GM19193 (cell line): ENCODE measurements around the gene KCNK4.

ENCODE experiments used
- POLR2A ChIP-seq: IDR thresholded peaks from 4 replicates; pipeline ENCODE4 v1.6.1; 2011; ENCODE audit not compliant: insufficient read depth, insufficient read length; ENCODE audit errors: extremely low read depth

Gene KCNK4

GRCh38 chr11:64304032-64304315 lies 12.9 kb downstream of the KCNK4 start:
- no peak for TF ChIP-seq POLR2A

DNA sequence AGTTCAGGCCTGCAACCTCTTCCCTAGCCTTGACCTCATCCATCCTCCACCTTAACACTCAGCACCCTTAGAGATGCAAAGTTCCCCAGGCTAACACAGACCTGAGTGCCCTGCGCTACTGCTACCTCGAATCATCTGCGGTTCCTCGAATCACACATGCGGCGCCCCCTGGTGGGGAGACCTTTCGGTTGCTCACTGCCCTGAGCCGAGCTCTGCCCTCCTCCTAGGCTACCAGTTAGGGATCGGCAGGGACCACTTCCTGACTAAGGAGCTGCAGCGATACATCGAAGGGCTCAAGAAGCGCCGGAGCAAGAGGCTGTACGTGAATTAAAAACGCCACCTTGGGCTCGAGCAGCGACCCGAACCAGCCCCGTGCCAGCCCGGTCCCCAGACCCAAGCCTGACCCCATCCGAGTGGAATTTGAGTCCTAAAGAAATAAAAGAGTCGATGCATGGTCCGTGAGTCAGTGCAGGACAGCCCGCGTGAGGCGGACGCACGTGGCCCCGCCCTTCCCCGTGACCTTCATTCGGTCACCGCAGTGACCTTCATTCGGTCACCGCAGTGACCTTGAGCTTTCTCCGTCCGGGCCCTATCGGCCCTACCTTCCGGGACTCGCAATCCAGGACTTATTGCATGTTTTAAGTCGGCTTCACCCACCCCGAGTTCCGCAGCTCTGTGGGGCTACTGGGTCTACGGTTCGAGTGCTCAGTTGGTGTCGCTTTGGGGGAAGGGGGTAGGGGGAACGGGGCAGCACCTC lies 13.4 kb downstream of the KCNK4 start:
- peak; percentile 73 for TF ChIP-seq POLR2A

DNA sequence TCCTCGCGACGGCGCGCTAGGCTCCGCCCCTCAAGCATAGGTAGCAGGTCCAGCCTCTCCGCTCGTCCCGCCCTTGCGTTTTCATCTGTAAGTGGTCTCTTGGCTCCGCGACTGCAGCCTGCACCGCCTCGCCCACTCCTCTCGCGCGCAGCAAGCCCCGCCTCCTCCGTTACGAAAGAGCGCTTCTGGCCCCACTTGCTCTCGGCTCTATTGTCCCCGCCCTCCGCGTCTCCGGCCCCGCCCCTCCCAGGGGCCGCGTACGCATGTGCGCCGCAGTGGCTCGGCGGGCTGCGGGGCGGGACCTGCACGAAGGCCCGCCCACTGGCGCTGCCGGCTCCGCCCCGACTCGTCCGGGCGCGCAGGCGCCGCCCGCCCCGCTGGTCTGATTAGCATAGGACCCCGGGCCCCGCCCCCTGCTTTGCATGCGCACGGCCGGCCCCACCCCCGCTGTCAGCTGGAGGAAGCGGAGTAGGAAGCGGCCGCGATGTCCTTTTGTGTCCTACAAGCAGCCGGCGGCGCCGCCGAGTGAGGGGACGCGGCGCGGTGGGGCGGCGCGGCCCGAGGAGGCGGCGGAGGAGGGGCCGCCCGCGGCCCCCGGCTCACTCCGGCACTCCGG lies 14.1 kb downstream of the KCNK4 start, which contains the start of gene ESRRA:
Gene ESRRA (plus strand): TSS at position 450 of the 616 bp plus-strand sequence. CDS start 1,656 bp downstream, outside the sequence.
- peak; percentile 68 for TF ChIP-seq POLR2A

- TF ChIP-seq POLR2A, result peak; percentile 48
These were observed 14.8 kb downstream of the KCNK4 start for GRCh38 chr11:64305691-64306562.

GRCh38 chr11:64306563-64306875 lies 15.4 kb downstream of the KCNK4 start:
- no peak for TF ChIP-seq POLR2A

DNA sequence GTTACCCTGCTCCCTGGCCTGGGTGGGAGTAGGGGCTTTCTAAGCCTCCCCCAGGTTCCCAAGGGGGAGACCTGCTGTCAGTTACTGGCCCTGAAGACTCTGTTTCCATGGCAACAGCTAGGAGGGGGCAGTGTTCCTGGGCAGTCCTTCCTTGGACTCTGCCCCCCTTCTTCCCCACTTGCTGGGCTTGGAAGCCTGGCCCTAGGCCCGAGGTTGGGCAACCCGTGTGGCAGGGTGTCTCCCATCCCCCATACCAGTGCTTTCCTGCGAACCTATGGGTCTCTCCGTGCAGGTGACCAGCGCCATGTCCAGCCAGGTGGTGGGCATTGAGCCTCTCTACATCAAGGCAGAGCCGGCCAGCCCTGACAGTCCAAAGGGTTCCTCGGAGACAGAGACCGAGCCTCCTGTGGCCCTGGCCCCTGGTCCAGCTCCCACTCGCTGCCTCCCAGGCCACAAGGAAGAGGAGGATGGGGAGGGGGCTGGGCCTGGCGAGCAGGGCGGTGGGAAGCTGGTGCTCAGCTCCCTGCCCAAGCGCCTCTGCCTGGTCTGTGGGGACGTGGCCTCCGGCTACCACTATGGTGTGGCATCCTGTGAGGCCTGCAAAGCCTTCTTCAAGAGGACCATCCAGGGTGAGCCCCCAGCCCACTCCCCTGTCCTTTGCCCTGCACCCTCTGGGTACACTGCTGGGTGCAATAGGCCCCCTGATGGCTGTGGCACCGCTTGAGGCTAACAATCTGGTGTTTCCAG lies 15.9 kb downstream of the KCNK4 start:
- TF ChIP-seq POLR2A, result no peak

- TF ChIP-seq POLR2A, result no peak
These were observed 21.8 kb downstream of the KCNK4 start for GRCh38 chr11:64312947-64313346.

DNA sequence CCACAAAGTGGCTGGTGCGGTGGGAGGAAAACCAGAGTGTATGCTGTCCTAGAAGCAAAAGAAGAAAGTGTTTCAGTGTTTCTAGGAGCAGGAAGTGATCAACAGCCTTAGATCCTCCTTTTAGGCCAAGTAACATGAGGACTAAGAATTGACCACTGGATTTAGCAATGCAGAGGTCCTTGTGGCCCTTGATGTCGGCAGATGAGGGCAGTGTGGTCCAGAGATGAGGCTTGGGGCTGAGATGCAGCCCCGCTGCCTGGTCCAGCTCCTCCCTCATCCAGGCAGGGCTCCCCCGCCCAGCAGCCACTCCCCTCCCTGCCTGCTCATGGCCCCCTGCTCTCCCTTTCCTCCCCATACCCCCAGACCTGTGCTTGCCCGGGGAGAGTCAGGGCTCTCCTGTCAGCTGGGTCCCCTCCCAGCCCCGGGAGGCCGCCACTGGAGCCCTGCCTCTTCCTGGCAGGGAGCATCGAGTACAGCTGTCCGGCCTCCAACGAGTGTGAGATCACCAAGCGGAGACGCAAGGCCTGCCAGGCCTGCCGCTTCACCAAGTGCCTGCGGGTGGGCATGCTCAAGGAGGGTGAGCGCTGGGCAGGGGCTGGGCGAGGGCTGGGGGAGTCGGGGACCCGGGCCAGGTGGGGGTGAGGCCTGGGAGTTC lies 22.5 kb downstream of the KCNK4 start:
- TF ChIP-seq POLR2A, result no peak

- TF ChIP-seq POLR2A, result no peak
These were observed 23.2 kb downstream of the KCNK4 start for GRCh38 chr11:64314146-64314804.

DNA sequence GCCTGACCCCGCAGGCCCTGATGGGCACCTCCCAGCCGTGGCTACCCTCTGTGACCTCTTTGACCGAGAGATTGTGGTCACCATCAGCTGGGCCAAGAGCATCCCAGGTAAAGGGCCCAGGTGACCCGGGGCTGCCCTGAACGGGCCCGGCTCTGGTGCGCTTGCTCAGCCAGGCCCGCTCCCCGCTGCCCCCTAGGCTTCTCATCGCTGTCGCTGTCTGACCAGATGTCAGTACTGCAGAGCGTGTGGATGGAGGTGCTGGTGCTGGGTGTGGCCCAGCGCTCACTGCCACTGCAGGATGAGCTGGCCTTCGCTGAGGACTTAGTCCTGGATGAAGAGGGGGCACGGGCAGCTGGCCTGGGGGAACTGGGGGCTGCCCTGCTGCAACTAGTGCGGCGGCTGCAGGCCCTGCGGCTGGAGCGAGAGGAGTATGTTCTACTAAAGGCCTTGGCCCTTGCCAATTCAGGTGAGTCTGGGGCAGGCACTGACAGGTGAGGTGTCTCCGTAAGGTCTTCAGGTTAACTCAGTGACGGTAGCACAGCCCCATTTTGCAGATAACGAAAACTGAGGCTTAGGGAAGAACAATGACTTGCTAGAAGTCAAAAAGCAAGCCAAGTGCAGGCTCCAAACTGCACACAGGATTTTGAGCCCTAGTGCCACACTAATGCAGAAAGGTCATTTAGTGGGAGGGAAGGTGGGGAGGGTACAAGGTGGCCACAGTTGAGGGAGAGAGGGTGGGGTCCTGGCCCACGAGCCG lies 23.9 kb downstream of the KCNK4 start:
- TF ChIP-seq POLR2A, result no peak

- TF ChIP-seq POLR2A, result no peak
These were observed 25.7 kb downstream of the KCNK4 start for GRCh38 chr11:64316672-64317324.

DNA sequence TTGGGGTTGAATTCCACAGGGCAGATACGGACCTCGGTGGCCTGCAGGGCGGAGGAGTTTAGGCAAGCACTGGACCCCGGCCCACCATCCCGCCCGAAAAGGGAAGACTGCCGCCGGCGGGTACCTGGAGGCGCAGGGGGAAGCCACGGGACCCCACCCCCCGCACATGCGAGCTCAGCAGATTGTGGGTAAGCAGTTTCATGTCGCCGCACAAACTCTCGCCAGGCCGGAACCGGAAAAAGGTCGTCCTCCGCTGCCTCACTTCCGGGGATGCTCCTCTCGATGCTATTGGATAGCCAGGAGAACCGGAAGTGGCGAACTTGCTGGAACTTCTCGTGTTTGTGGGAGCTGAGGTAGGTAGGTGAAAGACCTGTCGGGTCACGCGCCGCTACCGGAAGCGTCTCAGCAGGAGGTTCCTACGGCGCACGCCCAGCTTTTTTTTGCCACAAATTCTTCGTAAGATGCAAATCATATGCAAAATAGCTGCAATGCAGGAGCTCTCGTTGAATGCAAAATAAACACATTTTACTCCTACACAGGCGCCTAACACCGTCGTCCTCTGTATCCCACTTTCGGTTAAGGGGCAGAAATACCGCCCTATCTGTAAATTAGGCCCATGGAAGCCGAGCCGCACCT lies 26.3 kb downstream of the KCNK4 start, which contains the start of gene TRMT112:
Gene TRMT112 (minus strand): TSS at position 235 of the 636 bp plus-strand sequence. CDS start 33 bp downstream, at position 202.
- peak; percentile 89 for TF ChIP-seq POLR2A
